BLaER1 (cell line): ENCODE results near the gene HDGFL3.

ENCODE experiments used
- H3K27ac ChIP-seq: shearing (Covaris generic); formaldehyde crosslinking; 2 replicates; pipeline ENCODE4 v1.8.1; 2022
- H3K27me3 ChIP-seq: shearing (Covaris generic); formaldehyde crosslinking; 2 replicates; pipeline ENCODE4 v1.8.1; 2022
- H3K36me3 ChIP-seq: shearing (Covaris generic); formaldehyde crosslinking; 2 replicates; pipeline ENCODE4 v1.8.1; 2022
- H3K4me1 ChIP-seq: shearing (Covaris generic); formaldehyde crosslinking; 2 replicates; pipeline ENCODE4 v1.8.1; 2022
- H3K4me2 ChIP-seq: shearing (Covaris generic); formaldehyde crosslinking; 2 replicates; pipeline ENCODE4 v1.8.1; 2022
- H3K4me3 ChIP-seq: shearing (Covaris generic); formaldehyde crosslinking; 2 replicates; pipeline ENCODE4 v1.8.1; 2022
- H3K9ac ChIP-seq: shearing (Covaris generic); formaldehyde crosslinking; 2 replicates; pipeline ENCODE4 v1.8.1; 2022
- H3K9me3 ChIP-seq: shearing (Covaris generic); formaldehyde crosslinking; 2 replicates; pipeline ENCODE4 v1.8.1; 2022
- H4K20me1 ChIP-seq: shearing (Covaris generic); formaldehyde crosslinking; 2 replicates; pipeline ENCODE4 v1.8.1; 2022
- Cebpa-rat ChIP-seq: shearing (Covaris generic); IDR thresholded peaks from 2 replicates; pipeline ENCODE4 v1.8.1; 2022

The HDGFL3 gene

GRCh38 chr15:83115831-83116565 is 91.6 kb downstream of the HDGFL3 start:
- Histone ChIP-seq H4K20me1 (no peaks in the 10 kb centered on the region), H3K27ac (no peak overlapping the region), H3K4me3 (no peak overlapping the region), H3K9me3 (no peaks in the 10 kb centered on the region), H3K4me1 (peaks cover 11% of the 10 kb centered on the region), H3K27me3 (no peaks in the 10 kb centered on the region), H3K36me3 (peaks cover 35% of the 10 kb centered on the region; the same call in 1 of the 2 replicates), H3K4me2 (no peak overlapping the region), H3K9ac (no peak overlapping the region)
- no peak for TF ChIP-seq Cebpa-rat

- no peak overlapping the region for H3K27ac ChIP-seq
- no peaks in the 10 kb centered on the region for H4K20me1 ChIP-seq
- H3K9ac ChIP-seq = no peak overlapping the region
- no peak overlapping the region for H3K4me3 ChIP-seq
- H3K4me1 ChIP-seq = peaks cover 16% of the 10 kb centered on the region
- H3K9me3 ChIP-seq = no peaks in the 10 kb centered on the region
- no peak for TF ChIP-seq Cebpa-rat
- H3K27me3 ChIP-seq = no peaks in the 10 kb centered on the region
- peaks cover 34% of the 10 kb centered on the region; the same call in 1 of the 2 replicates for H3K36me3 ChIP-seq
- H3K4me2 ChIP-seq = no peak overlapping the region
Measured at GRCh38 chr15:83115410-83115809, 92.2 kb downstream of the HDGFL3 start.

GRCh38 chr15:83114856-83115255 is 92.8 kb downstream of the HDGFL3 start:
- peaks cover 29% of the 10 kb centered on the region; the same call in 1 of the 2 replicates for H3K36me3 ChIP-seq
- TF ChIP-seq Cebpa-rat = no peak
- no peak overlapping the region for H3K9ac ChIP-seq
- no peaks in the 10 kb centered on the region for H4K20me1 ChIP-seq
- no peak overlapping the region for H3K4me3 ChIP-seq
- no peak overlapping the region for H3K4me2 ChIP-seq
- no peaks in the 10 kb centered on the region for H3K9me3 ChIP-seq
- peaks cover under 1% of the 10 kb centered on the region; the same call in 1 of the 2 replicates for H3K27me3 ChIP-seq
- peaks cover 22% of the 10 kb centered on the region for H3K4me1 ChIP-seq
- H3K27ac ChIP-seq = no peak overlapping the region

- Histone ChIP-seq H3K4me1 (peaks cover 28% of the 10 kb centered on the region), H3K9ac (no peak overlapping the region), H3K27me3 (peaks cover 8% of the 10 kb centered on the region; the same call in 1 of the 2 replicates), H4K20me1 (no peaks in the 10 kb centered on the region), H3K9me3 (no peaks in the 10 kb centered on the region), H3K27ac (no peak overlapping the region), H3K4me2 (no peak overlapping the region), H3K36me3 (peaks cover 29% of the 10 kb centered on the region; the same call in 1 of the 2 replicates), H3K4me3 (no peak overlapping the region)
- no peak for TF ChIP-seq Cebpa-rat
Measured at GRCh38 chr15:83113881-83114674, 93.5 kb downstream of the HDGFL3 start.

GRCh38 chr15:83112956-83113299 is 94.7 kb downstream of the HDGFL3 start:
- no peaks in the 10 kb centered on the region for H4K20me1 ChIP-seq
- no peak overlapping the region for H3K4me2 ChIP-seq
- peaks cover 29% of the 10 kb centered on the region; the same call in 1 of the 2 replicates for H3K36me3 ChIP-seq
- no peak overlapping the region for H3K9ac ChIP-seq
- H3K27ac ChIP-seq = no peak overlapping the region
- H3K9me3 ChIP-seq = no peaks in the 10 kb centered on the region
- no peak for TF ChIP-seq Cebpa-rat
- peaks cover 18% of the 10 kb centered on the region for H3K27me3 ChIP-seq
- H3K4me3 ChIP-seq = no peak overlapping the region
- peaks cover 30% of the 10 kb centered on the region for H3K4me1 ChIP-seq

GRCh38 chr15:83112233-83112955 is 95.2 kb downstream of the HDGFL3 start:
- Histone ChIP-seq H4K20me1 (no peaks in the 10 kb centered on the region), H3K9me3 (no peaks in the 10 kb centered on the region), H3K27me3 (peaks cover 23% of the 10 kb centered on the region), H3K36me3 (peaks cover 29% of the 10 kb centered on the region; the same call in 1 of the 2 replicates), H3K9ac (no peak overlapping the region), H3K27ac (no peak overlapping the region), H3K4me1 (peaks cover 35% of the 10 kb centered on the region), H3K4me3 (no peak overlapping the region), H3K4me2 (no peak overlapping the region)
- no peak for TF ChIP-seq Cebpa-rat

- Histone ChIP-seq H3K4me3 (no peak overlapping the region), H3K9ac (no peak overlapping the region), H3K36me3 (peaks cover 29% of the 10 kb centered on the region; the same call in 1 of the 2 replicates), H3K9me3 (no peaks in the 10 kb centered on the region), H4K20me1 (no peaks in the 10 kb centered on the region), H3K27ac (no peak overlapping the region), H3K27me3 (peaks cover 34% of the 10 kb centered on the region), H3K4me1 (peaks cover 39% of the 10 kb centered on the region), H3K4me2 (no peak overlapping the region)
- TF ChIP-seq Cebpa-rat = no peak
Measured at GRCh38 chr15:83111149-83111548, 96.5 kb downstream of the HDGFL3 start.

- no peak for TF ChIP-seq Cebpa-rat
- H3K36me3 ChIP-seq = peaks cover 26% of the 10 kb centered on the region; the same call in 1 of the 2 replicates
- H3K27me3 ChIP-seq = peaks cover 34% of the 10 kb centered on the region
- H3K27ac ChIP-seq = no peak overlapping the region
- peak overlapping the region; percentile 17; the same call in 1 of the 2 replicates for H3K4me2 ChIP-seq
- H3K4me1 ChIP-seq = peaks cover 39% of the 10 kb centered on the region
- no peak overlapping the region for H3K4me3 ChIP-seq
- no peaks in the 10 kb centered on the region for H3K9me3 ChIP-seq
- H3K9ac ChIP-seq = no peak overlapping the region
- H4K20me1 ChIP-seq = no peaks in the 10 kb centered on the region
Measured at GRCh38 chr15:83110381-83110780, 97.2 kb downstream of the HDGFL3 start.

GRCh38 chr15:83109532-83109931 is 98.1 kb downstream of the HDGFL3 start:
- TF ChIP-seq Cebpa-rat = no peak
- H3K4me2 ChIP-seq = peak overlapping the region; percentile 96
- no peak overlapping the region for H3K9ac ChIP-seq
- no peaks in the 10 kb centered on the region for H3K9me3 ChIP-seq
- no peak overlapping the region for H3K4me3 ChIP-seq
- peaks cover 20% of the 10 kb centered on the region; the same call in 1 of the 2 replicates for H3K36me3 ChIP-seq
- peaks cover 34% of the 10 kb centered on the region for H3K27me3 ChIP-seq
- H4K20me1 ChIP-seq = no peaks in the 10 kb centered on the region
- peaks cover 39% of the 10 kb centered on the region for H3K4me1 ChIP-seq
- peak overlapping the region; percentile 16; the same call in 1 of the 2 replicates for H3K27ac ChIP-seq
